Right lobe of liver (tissue), 4 donors: ENCODE results near the gene KIAA1958.

Experiments used
- POLR2A ChIP-seq: fragments of 450-650 bp; IDR thresholded peaks from one replicate; pipeline ENCODE4 v1.6.1; 2017; ENCODE audit warnings: antibody characterized with exemption, mild to moderate bottlenecking
- TF ChIP-seq, protein P1 (sequence below), 4 donors: fragments of 200-600 bp in 3 of 4; fragments of 450-650 bp in 1 of 4; IDR thresholded peaks; one replicate each; pipeline versions ENCODE4 v1.5.1 to v1.8.0; 2016 to 2022; ENCODE audit warnings: antibody characterized with exemption in 4 of 4, mild to moderate bottlenecking in 2 of 4
- donor health status: DM: no; HTN: no; CAD: no.
- donor health status: DM: no; HTN: no; CAD: no.
- donor health status: DM: no; HTN: yes; CAD: no.

DNA sequence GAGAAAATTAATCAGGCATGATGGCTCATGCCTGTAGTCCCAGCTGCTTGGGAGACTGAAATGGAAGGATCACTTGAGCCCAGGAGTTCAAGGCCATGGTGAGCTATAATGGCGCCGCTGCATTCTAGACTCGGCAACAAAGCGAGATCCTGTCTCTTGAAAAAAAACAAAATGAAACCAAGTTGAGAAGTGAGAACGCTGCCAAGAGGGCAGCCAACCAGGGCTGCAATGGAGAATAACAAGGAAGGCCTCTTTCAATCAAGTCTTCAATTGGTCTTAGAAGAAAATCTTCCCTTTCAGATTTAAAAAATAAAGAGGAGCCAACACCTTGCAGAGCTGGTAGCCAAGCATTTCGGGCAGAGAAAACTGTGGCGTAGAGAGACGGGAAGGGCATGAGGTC is 14.7 kb downstream of the KIAA1958 start:
- TF ChIP-seq, protein P1, sequence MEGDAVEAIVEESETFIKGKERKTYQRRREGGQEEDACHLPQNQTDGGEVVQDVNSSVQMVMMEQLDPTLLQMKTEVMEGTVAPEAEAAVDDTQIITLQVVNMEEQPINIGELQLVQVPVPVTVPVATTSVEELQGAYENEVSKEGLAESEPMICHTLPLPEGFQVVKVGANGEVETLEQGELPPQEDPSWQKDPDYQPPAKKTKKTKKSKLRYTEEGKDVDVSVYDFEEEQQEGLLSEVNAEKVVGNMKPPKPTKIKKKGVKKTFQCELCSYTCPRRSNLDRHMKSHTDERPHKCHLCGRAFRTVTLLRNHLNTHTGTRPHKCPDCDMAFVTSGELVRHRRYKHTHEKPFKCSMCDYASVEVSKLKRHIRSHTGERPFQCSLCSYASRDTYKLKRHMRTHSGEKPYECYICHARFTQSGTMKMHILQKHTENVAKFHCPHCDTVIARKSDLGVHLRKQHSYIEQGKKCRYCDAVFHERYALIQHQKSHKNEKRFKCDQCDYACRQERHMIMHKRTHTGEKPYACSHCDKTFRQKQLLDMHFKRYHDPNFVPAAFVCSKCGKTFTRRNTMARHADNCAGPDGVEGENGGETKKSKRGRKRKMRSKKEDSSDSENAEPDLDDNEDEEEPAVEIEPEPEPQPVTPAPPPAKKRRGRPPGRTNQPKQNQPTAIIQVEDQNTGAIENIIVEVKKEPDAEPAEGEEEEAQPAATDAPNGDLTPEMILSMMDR (IDR thresholded peaks at IDR 0.05) = no peak
- TF ChIP-seq POLR2A = no peak
